H9 (cell line): Measurements from ENCODE around the gene ZNF69. TPM values are rescaled to one million over a fixed set of nuclear protein-coding genes. Genes with fewer than 3 reads are reported as not detected.
"Not testable (repeated sequence)": the region's sequence is repeated elsewhere in the genome, so short reads cannot be mapped to it uniquely, and the experiment has no call there.

ENCODE experiments used
- DNase-seq: peaks from one replicate; pipeline ENCODE4 v3.0.0-alpha.2; 2017
- H2AFZ ChIP-seq: one replicate; pipeline ENCODE4 v1.6.1; 2013; ENCODE audit warnings: mild to moderate bottlenecking, low read length, control low read depth, moderate library complexity
- H2AK5ac ChIP-seq: 2 replicates; pipeline ENCODE4 v1.6.1; 2013; ENCODE audit warnings: low read length, control low read depth, mixed read lengths; ENCODE audit not compliant: insufficient read length
- H2BK120ac ChIP-seq: one replicate; pipeline ENCODE4 v1.6.1; 2013; ENCODE audit warnings: low read depth, mild to moderate bottlenecking, low read length, control low read depth, inconsistent platforms; ENCODE audit not compliant: poor library complexity, severe bottlenecking
- H2BK12ac ChIP-seq: 2 replicates; pipeline ENCODE4 v1.6.1; 2013; ENCODE audit warnings: low read length, control low read depth, mixed read lengths, low read depth; ENCODE audit not compliant: insufficient read length
- H2BK15ac ChIP-seq: 2 replicates; pipeline ENCODE4 v1.6.1; 2013; ENCODE audit warnings: low read depth, low read length, control low read depth
- H2BK20ac ChIP-seq: one replicate; pipeline ENCODE4 v1.6.1; 2013; ENCODE audit warnings: low read depth, mild to moderate bottlenecking, low read length, control low read depth, inconsistent platforms; ENCODE audit not compliant: poor library complexity, severe bottlenecking
- H2BK5ac ChIP-seq: 2 replicates; pipeline ENCODE4 v1.6.1; 2013; ENCODE audit warnings: low read length, control low read depth, mixed read lengths; ENCODE audit not compliant: insufficient read length
- H3K14ac ChIP-seq: 2 replicates; pipeline ENCODE4 v1.6.1; 2013; ENCODE audit warnings: low read length, control low read depth; ENCODE audit not compliant: insufficient read depth
- H3K18ac ChIP-seq: 2 replicates; pipeline ENCODE4 v1.6.1; 2013; ENCODE audit warnings: low read depth, mild to moderate bottlenecking, mixed read lengths, low read length, control low read depth; ENCODE audit not compliant: insufficient read length
- H3K23ac ChIP-seq: 2 replicates; pipeline ENCODE4 v1.6.1; 2013; ENCODE audit warnings: low read length, control low read depth, mixed read lengths, low read depth; ENCODE audit not compliant: insufficient read length
- H3K23me2 ChIP-seq: 2 replicates; pipeline ENCODE4 v1.6.1; 2013; ENCODE audit warnings: low read depth, mild to moderate bottlenecking, mixed read lengths, low read length, control low read depth; ENCODE audit not compliant: insufficient read length, poor library complexity, severe bottlenecking
- H3K27ac ChIP-seq: 2 replicates; pipeline ENCODE4 v1.5.1; 2013; ENCODE audit warnings: low read length, control low read depth, mixed read lengths, low read depth; ENCODE audit not compliant: insufficient read length
- H3K27me3 ChIP-seq: 2 replicates; pipeline ENCODE4 v1.6.1; 2013; ENCODE audit warnings: low read length, control low read depth, inconsistent platforms; ENCODE audit not compliant: insufficient read depth
- H3K4ac ChIP-seq: 2 replicates; pipeline ENCODE4 v1.6.1; 2013; ENCODE audit warnings: low read depth, mild to moderate bottlenecking, control low read depth, inconsistent platforms, low read length, moderate library complexity
- H3K4me1 ChIP-seq: 2 replicates; pipeline ENCODE4 v1.6.1; 2013; ENCODE audit warnings: low read length, control low read depth, inconsistent platforms; ENCODE audit not compliant: insufficient read depth
- H3K4me2 ChIP-seq: 2 replicates; pipeline ENCODE4 v1.6.1; 2013; ENCODE audit warnings: low read length, control low read depth, mixed read lengths; ENCODE audit not compliant: insufficient read length, insufficient read depth
- H3K56ac ChIP-seq: 2 replicates; pipeline ENCODE4 v1.6.1; 2013; ENCODE audit warnings: low read depth, mild to moderate bottlenecking, mixed read lengths, low read length, control low read depth; ENCODE audit not compliant: insufficient read length
- H3K79me1 ChIP-seq: 2 replicates; pipeline ENCODE4 v1.6.1; 2013; ENCODE audit warnings: low read depth, mild to moderate bottlenecking, moderate library complexity, low read length, control low read depth, inconsistent platforms; ENCODE audit not compliant: insufficient read depth, poor library complexity, severe bottlenecking
- H3K79me2 ChIP-seq: 2 replicates; pipeline ENCODE4 v1.6.1; 2013; ENCODE audit warnings: low read length, control low read depth, inconsistent platforms; ENCODE audit not compliant: insufficient read depth
- H3K9ac ChIP-seq: 2 replicates; pipeline ENCODE4 v1.6.1; 2013; ENCODE audit warnings: low read length, control low read depth, mixed read lengths; ENCODE audit not compliant: insufficient read length; ENCODE audit errors: extremely low read depth
- H3K9me3 ChIP-seq: one replicate; pipeline ENCODE4 v1.6.1; 2013; ENCODE audit warnings: low read depth, low read length, inconsistent platforms; ENCODE audit not compliant: control insufficient read depth
- H3T11ph ChIP-seq: one replicate; pipeline ENCODE4 v1.6.1; 2013; ENCODE audit warnings: mild to moderate bottlenecking, low read length, control low read depth, inconsistent platforms
- H4K20me1 ChIP-seq: one replicate; pipeline ENCODE4 v1.6.1; 2013; ENCODE audit not compliant: control insufficient read depth, insufficient read length, insufficient read depth
- H4K5ac ChIP-seq: 2 replicates; pipeline ENCODE4 v1.6.1; 2013; ENCODE audit warnings: low read depth, mild to moderate bottlenecking, mixed read lengths, low read length, control low read depth; ENCODE audit not compliant: insufficient read length
- H4K8ac ChIP-seq: replicated peaks from 2 replicates; pipeline ENCODE4 v1.6.1; 2013; ENCODE audit warnings: low read length, control low read depth, mixed read lengths, low read depth; ENCODE audit not compliant: insufficient read length
- H4K91ac ChIP-seq: 2 replicates; pipeline ENCODE4 v1.6.1; 2013; ENCODE audit warnings: low read depth, mild to moderate bottlenecking, moderate library complexity, mixed read lengths, low read length, control low read depth; ENCODE audit not compliant: insufficient read length
- H3K27ac Mint-ChIP-seq, 3 experiments: 2 replicates in 2 of 3; 3 replicates in 1 of 3; pipeline ENCODE4 v1.8.0; 2020 to 2021; ENCODE audit warnings: mixed read lengths in 3 of 3, mild to moderate bottlenecking in 1 of 3, moderate library complexity in 1 of 3
- H3K27me3 Mint-ChIP-seq: 2 replicates; pipeline ENCODE4 v1.8.0; 2021; ENCODE audit warnings: low read depth, mild to moderate bottlenecking, moderate library complexity, mixed read lengths
- H3K36me3 Mint-ChIP-seq, 3 experiments: 2 replicates in 2 of 3; 3 replicates in 1 of 3; pipeline ENCODE4 v1.8.0; 2020 to 2021; ENCODE audit warnings: low read depth in 3 of 3, mixed read lengths in 3 of 3; ENCODE audit not compliant: insufficient read depth in 1 of 3
- H3K4me1 Mint-ChIP-seq, 2 experiments: 2 replicates each; pipeline ENCODE4 v1.8.0; 2020; ENCODE audit warnings: mixed read lengths in 2 of 2
- H3K4me3 Mint-ChIP-seq, 2 experiments: 2 replicates in 1 of 2; 3 replicates in 1 of 2; pipeline ENCODE4 v1.8.0; 2020 to 2021; ENCODE audit warnings: mild to moderate bottlenecking in 2 of 2, mixed read lengths in 2 of 2, moderate library complexity in 1 of 2
- H3K9me3 Mint-ChIP-seq, 2 experiments: 2 replicates in 1 of 2; 3 replicates in 1 of 2; pipeline ENCODE4 v1.8.0; 2020; ENCODE audit warnings: mild to moderate bottlenecking in 2 of 2, mixed read lengths in 2 of 2, moderate library complexity in 1 of 2
- WGBS: extraction: QIAGEN DNeasy Blood & Tissue Kit; methylation state at CpG from one replicate; pipeline ENCODE4 v1.1.7; 2013; ENCODE audit warnings: missing lambda C conversion rate, low lambda C conversion rate, mixed read lengths; ENCODE audit not compliant: insufficient read length; ENCODE audit errors: extremely low coverage; 5-methylcytosine and 5-hydroxymethylcytosine counted together
- total RNA-seq: library from RNA; stranded (reverse); gene quantifications from 2 replicates; pipeline ENCODE4 v1.2.1, GENCODE V29; 2021
- TF ChIP-seq, protein P1 (sequence below): fragments of 200-600 bp; sonication (generic); conservative IDR thresholded peaks from 3 replicates; pipeline ENCODE4 v1.8.0; 2021; ENCODE audit warnings: antibody characterized with exemption, mild to moderate bottlenecking

Gene ZNF69
- total RNA-seq, 1 experiment from 2014 or later, result 27.3 TPM

DNA sequence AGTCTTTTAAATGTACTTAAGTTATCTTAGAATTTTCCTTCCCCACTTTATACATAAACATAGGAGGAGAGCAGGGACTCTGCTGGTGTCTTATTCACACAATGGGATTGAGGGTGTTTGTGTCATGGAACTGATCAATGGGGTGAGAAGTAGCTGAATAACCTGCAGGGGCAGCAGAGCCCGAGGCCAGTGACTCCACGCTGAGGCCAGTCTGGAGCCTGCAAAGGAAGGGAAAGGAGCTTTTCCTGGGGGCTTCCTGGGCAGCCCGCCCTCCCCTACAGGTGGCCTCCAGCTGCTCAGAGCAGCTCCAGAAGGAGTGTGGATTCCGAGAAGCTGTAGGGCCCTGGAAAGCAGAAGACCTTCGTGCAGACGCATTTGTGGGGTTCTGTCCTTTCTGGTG, 40.0 kb upstream of the ZNF69 start:
- not testable (repeated sequence) for H3K27me3 ChIP-seq, H3K79me2 ChIP-seq, H3K4me1 ChIP-seq, H3K36me3 Mint-ChIP-seq, H3K9me3 ChIP-seq, H4K5ac ChIP-seq, H2BK20ac ChIP-seq, H3K79me1 ChIP-seq, H3K4me2 ChIP-seq, H3K23ac ChIP-seq, H3K56ac ChIP-seq, H2AK5ac ChIP-seq, H3K18ac ChIP-seq, H4K20me1 ChIP-seq, H4K91ac ChIP-seq, H2BK12ac ChIP-seq, H3K23me2 ChIP-seq, H3K4me3 Mint-ChIP-seq, H2AFZ ChIP-seq, H2BK5ac ChIP-seq, H3T11ph ChIP-seq, H2BK15ac ChIP-seq, H3K27ac ChIP-seq, H3K14ac ChIP-seq, H3K4ac ChIP-seq, H3K9ac ChIP-seq, H4K8ac ChIP-seq, H2BK120ac ChIP-seq, H3K27ac Mint-ChIP-seq
- H3K9me3 Mint-ChIP-seq, result peaks cover 34 to 61% of the 10 kb centered on the region in 2 experiments
- H3K27me3 Mint-ChIP-seq, result peaks cover 38% of the 10 kb centered on the region
- TF ChIP-seq, protein P1, sequence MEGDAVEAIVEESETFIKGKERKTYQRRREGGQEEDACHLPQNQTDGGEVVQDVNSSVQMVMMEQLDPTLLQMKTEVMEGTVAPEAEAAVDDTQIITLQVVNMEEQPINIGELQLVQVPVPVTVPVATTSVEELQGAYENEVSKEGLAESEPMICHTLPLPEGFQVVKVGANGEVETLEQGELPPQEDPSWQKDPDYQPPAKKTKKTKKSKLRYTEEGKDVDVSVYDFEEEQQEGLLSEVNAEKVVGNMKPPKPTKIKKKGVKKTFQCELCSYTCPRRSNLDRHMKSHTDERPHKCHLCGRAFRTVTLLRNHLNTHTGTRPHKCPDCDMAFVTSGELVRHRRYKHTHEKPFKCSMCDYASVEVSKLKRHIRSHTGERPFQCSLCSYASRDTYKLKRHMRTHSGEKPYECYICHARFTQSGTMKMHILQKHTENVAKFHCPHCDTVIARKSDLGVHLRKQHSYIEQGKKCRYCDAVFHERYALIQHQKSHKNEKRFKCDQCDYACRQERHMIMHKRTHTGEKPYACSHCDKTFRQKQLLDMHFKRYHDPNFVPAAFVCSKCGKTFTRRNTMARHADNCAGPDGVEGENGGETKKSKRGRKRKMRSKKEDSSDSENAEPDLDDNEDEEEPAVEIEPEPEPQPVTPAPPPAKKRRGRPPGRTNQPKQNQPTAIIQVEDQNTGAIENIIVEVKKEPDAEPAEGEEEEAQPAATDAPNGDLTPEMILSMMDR, result peak; percentile 53
- H3K4me1 Mint-ChIP-seq, result peaks cover 16 to 17% of the 10 kb centered on the region in 2 experiments
- WGBS, result no CpG with 5 or more reads among the region's 6 CpGs
- DNase-seq, result peak; percentile 25
